Nephron (organoid): ENCODE results near the gene DSCAM.
"Not testable (repeated sequence)": the region's sequence is repeated elsewhere in the genome, so short reads cannot be mapped to it uniquely, and the experiment has no call there.

Experiments used
- H3K27ac Mint-ChIP-seq, 3 experiments: 2 replicates each; pipeline ENCODE4 v1.8.0; 2020; ENCODE audit warnings: mixed read lengths in 3 of 3, mild to moderate bottlenecking in 2 of 3, moderate library complexity in 1 of 3
- H3K27me3 Mint-ChIP-seq: 2 replicates; pipeline ENCODE4 v1.8.0; 2021; ENCODE audit warnings: low read depth, mild to moderate bottlenecking, moderate library complexity, mixed read lengths
- H3K36me3 Mint-ChIP-seq: 2 replicates; pipeline ENCODE4 v1.8.0; 2020; ENCODE audit warnings: low read depth, mixed read lengths
- H3K4me1 Mint-ChIP-seq: 2 replicates; pipeline ENCODE4 v1.8.0; 2020; ENCODE audit warnings: mixed read lengths
- H3K4me3 Mint-ChIP-seq, 3 experiments: 2 replicates each; pipeline ENCODE4 v1.8.0; 2020; ENCODE audit warnings: mild to moderate bottlenecking in 3 of 3, mixed read lengths in 3 of 3, moderate library complexity in 2 of 3
- H3K9me3 Mint-ChIP-seq: 2 replicates; pipeline ENCODE4 v1.8.0; 2020; ENCODE audit warnings: mixed read lengths
- TF ChIP-seq, protein P1 (sequence below), 3 experiments: fragments of 200-600 bp; sonication (generic); IDR thresholded peaks; one replicate each; pipeline ENCODE4 v1.5.0; 2021; ENCODE audit warnings: antibody characterized with exemption in 3 of 3; ENCODE audit not compliant: unreplicated experiment in 3 of 3

Gene DSCAM

DNA sequence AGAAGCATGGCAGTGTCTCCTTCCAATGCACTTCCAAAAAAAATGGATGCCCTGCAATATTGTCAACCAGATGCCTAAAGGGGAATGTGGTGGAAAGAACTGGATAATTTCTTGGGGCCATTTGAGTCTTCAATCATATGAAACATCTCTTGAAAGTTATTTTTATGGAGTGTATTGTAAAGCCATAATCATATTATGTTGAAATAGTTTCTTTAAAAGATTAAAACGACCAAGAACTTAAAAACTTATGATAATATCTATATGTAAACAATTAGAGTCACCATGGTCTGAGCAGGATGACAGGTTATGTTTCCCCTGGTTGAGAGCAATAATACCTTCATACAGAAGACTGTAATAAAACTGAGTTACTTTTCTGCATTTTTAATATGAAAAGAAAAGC lies 522.6 kb downstream of the DSCAM start:
- H3K27me3 Mint-ChIP-seq: no peaks in the 10 kb centered on the region
- H3K4me3 Mint-ChIP-seq: no peak overlapping the region
- TF ChIP-seq, protein P1, sequence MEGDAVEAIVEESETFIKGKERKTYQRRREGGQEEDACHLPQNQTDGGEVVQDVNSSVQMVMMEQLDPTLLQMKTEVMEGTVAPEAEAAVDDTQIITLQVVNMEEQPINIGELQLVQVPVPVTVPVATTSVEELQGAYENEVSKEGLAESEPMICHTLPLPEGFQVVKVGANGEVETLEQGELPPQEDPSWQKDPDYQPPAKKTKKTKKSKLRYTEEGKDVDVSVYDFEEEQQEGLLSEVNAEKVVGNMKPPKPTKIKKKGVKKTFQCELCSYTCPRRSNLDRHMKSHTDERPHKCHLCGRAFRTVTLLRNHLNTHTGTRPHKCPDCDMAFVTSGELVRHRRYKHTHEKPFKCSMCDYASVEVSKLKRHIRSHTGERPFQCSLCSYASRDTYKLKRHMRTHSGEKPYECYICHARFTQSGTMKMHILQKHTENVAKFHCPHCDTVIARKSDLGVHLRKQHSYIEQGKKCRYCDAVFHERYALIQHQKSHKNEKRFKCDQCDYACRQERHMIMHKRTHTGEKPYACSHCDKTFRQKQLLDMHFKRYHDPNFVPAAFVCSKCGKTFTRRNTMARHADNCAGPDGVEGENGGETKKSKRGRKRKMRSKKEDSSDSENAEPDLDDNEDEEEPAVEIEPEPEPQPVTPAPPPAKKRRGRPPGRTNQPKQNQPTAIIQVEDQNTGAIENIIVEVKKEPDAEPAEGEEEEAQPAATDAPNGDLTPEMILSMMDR (IDR thresholded peaks at IDR 0.05; ENCODE audit: unreplicated experiment in 3 of 3): no peak
- H3K36me3 Mint-ChIP-seq: no peaks in the 10 kb centered on the region
- no peaks in the 10 kb centered on the region for H3K4me1 Mint-ChIP-seq
- H3K27ac Mint-ChIP-seq: no peak overlapping the region
- peaks cover 2% of the 10 kb centered on the region for H3K9me3 Mint-ChIP-seq

DNA sequence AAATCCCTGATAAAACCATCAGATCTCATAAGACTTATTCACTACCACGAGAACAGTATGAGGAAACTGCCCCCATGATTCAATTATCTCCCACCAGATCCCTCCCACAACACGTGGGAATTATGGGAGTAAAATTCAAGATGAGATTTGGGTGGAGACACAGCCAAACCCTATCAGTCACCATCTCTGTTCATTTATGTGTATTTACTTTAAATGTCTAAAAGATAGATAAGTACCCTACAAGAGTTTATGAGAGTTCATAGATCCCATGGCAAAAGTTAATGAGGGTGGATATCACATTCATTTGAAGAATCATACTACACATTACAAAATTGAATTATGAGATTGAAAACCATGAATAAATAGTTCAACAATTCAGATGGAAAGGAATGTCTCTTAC lies 526.2 kb downstream of the DSCAM start:
- H3K4me1 Mint-ChIP-seq, H3K9me3 Mint-ChIP-seq, H3K36me3 Mint-ChIP-seq, H3K4me3 Mint-ChIP-seq, H3K27ac Mint-ChIP-seq, H3K27me3 Mint-ChIP-seq: not testable (repeated sequence)

DNA sequence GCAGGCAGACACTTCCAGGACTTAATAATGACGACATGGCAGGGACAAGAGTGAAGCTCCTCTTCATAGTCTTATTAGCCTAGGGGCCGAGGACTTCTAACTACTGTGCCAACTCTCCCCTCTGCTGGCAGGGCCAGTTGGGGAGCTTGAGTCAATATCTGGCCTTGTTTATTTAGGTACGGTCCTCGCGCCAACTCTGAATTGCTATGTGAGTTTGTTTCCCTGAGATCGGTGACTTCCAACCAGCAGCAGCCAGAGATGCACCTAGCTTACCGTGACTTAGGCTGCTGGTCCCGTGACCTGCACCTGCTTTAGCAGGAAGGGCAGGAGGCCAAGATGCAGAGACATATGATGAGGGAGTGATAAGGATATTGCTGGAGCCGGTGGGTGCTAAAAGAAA lies 528.6 kb downstream of the DSCAM start:
- TF ChIP-seq, protein P1 (IDR thresholded peaks at IDR 0.05; ENCODE audit: unreplicated experiment in 3 of 3): no peak
- H3K27me3 Mint-ChIP-seq: peaks cover 7% of the 10 kb centered on the region
- no peak overlapping the region for H3K27ac Mint-ChIP-seq
- no peaks in the 10 kb centered on the region for H3K36me3 Mint-ChIP-seq
- H3K9me3 Mint-ChIP-seq: no peaks in the 10 kb centered on the region
- H3K4me1 Mint-ChIP-seq: peaks cover 16% of the 10 kb centered on the region
- no peak overlapping the region for H3K4me3 Mint-ChIP-seq

DNA sequence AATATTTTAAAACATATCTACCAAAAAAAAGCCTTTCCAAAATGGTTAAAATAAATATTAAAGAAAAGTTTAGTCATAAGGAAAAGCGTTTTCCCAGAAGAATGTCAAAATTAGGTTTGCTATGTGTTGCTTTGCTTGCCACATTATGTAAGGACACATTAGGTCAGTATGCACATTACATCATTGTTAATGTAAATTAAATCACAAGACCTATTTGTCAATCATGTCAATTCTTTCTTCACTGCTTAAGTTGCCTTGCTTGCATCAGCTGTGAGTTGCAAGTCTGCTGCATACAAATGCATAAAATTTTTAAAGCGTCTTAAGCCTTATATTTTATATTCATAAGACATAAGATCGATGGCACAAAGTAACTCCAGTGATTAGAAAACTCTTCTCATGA lies 530.9 kb downstream of the DSCAM start:
- no peaks in the 10 kb centered on the region for H3K9me3 Mint-ChIP-seq
- H3K27me3 Mint-ChIP-seq: peaks cover 7% of the 10 kb centered on the region
- TF ChIP-seq, protein P1 (IDR thresholded peaks at IDR 0.05; ENCODE audit: unreplicated experiment in 3 of 3): no peak
- no peak overlapping the region for H3K4me3 Mint-ChIP-seq
- no peak overlapping the region for H3K27ac Mint-ChIP-seq
- no peaks in the 10 kb centered on the region for H3K36me3 Mint-ChIP-seq
- H3K4me1 Mint-ChIP-seq: peaks cover 16% of the 10 kb centered on the region

DNA sequence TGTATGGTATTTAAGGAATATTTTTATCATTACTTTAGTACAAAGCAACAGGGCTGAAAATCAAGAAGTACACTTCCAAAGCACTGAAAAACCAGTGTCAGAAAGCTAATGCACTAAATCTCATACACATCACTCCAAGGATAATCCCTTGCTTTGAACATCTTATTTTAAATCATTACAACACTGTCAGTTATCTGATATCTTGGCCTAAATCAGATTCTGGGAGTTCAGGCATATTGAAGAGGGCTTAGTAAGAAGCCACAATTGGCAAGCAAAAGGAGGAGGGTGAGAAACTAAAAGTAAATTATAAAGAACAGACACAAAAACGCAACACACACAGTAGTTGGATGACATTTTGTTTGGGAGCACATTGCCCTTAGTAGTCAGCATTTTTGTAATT lies 531.3 kb downstream of the DSCAM start:
- Mint-ChIP-seq H3K4me1 (peaks cover 16% of the 10 kb centered on the region), H3K27ac (no peak overlapping the region), H3K9me3 (no peaks in the 10 kb centered on the region), H3K36me3 (no peaks in the 10 kb centered on the region), H3K27me3 (peaks cover 7% of the 10 kb centered on the region), H3K4me3 (no peak overlapping the region)
- TF ChIP-seq, protein P1 (IDR thresholded peaks at IDR 0.05; ENCODE audit: unreplicated experiment in 3 of 3): no peak

DNA sequence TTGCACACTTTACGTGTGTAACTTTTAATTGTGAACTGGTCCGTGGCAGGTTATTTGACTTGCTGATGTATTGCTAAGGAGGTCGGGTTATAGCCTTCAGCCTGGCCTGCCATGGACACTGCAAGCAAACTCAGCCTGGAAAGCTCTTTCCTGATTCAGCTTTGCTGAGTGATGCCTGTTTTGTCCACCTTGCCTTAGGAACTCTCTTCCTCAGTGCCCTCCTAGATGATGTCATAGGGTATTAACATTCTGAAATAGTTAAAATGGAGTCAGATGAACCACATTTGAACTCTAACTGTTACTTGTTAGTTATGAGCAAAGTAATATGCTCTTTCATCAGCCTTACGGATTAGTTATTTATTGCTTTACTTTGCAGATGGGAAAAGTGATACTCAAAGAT lies 533.7 kb downstream of the DSCAM start:
- Mint-ChIP-seq H3K4me3 (no peak overlapping the region), H3K27ac (no peak overlapping the region), H3K9me3 (no peaks in the 10 kb centered on the region), H3K4me1 (peaks cover 16% of the 10 kb centered on the region), H3K36me3 (no peaks in the 10 kb centered on the region), H3K27me3 (peaks cover 9% of the 10 kb centered on the region)
- TF ChIP-seq, protein P1 (IDR thresholded peaks at IDR 0.05; ENCODE audit: unreplicated experiment in 3 of 3): no peak
